BE2C (cell line): ENCODE data around the gene PBX1.

ENCODE experiments used
- DNase-seq: peaks from one replicate; pipeline ENCODE4 v3.0.0-alpha.2; 2020
- H3K27me3 ChIP-seq: fragments of 250-450 bp; sonication (Bioruptor Pico); 2 replicates; pipeline ENCODE4 v1.5.1; 2020; ENCODE audit warnings: mild to moderate bottlenecking
- H3K36me3 ChIP-seq: fragments of 250-450 bp; sonication (Bioruptor Pico); 2 replicates; pipeline ENCODE4 v1.5.1; 2020; ENCODE audit warnings: mild to moderate bottlenecking
- H3K4me1 ChIP-seq: fragments of 250-450 bp; sonication (Bioruptor Pico); 2 replicates; pipeline ENCODE4 v1.5.1; 2020
- H3K4me3 ChIP-seq: 2 replicates; pipeline ENCODE4 v1.5.1; 2011; ENCODE audit warnings: low read depth, low read length
- H3K9me3 ChIP-seq: fragments of 250-450 bp; sonication (Bioruptor Pico); 2 replicates; pipeline ENCODE4 v1.5.1; 2020
- CTCF ChIP-seq: IDR thresholded peaks from 2 replicates; pipeline ENCODE4 v1.5.1; 2012; ENCODE audit warnings: mild to moderate bottlenecking, low read depth, low read length

The PBX1 gene

GRCh38 chr1:164562061-164562460 is 3.1 kb downstream of the PBX1 start:
- Histone ChIP-seq H3K36me3 (no peaks in the 10 kb centered on the region), H3K27me3 (peaks cover 4% of the 10 kb centered on the region; the same call in 1 of the 2 replicates), H3K4me3 (no peak overlapping the region), H3K9me3 (no peaks in the 10 kb centered on the region), H3K4me1 (no peaks in the 10 kb centered on the region)
- TF ChIP-seq CTCF = no peak
- DNase-seq = no peak

- no peak for DNase-seq
- Histone ChIP-seq H3K4me1 (no peaks in the 10 kb centered on the region), H3K36me3 (no peaks in the 10 kb centered on the region), H3K9me3 (no peaks in the 10 kb centered on the region), H3K4me3 (no peak overlapping the region), H3K27me3 (peaks cover 4% of the 10 kb centered on the region; the same call in 1 of the 2 replicates)
- no peak for TF ChIP-seq CTCF
These were observed 3.5 kb downstream of the PBX1 start for GRCh38 chr1:164562511-164562910.

- TF ChIP-seq CTCF = no peak
- peaks cover 4% of the 10 kb centered on the region; the same call in 1 of the 2 replicates for H3K27me3 ChIP-seq
- no peaks in the 10 kb centered on the region for H3K9me3 ChIP-seq
- H3K4me3 ChIP-seq = no peak overlapping the region
- H3K4me1 ChIP-seq = no peaks in the 10 kb centered on the region
- H3K36me3 ChIP-seq = no peaks in the 10 kb centered on the region
- no peak for DNase-seq
These were observed 4.0 kb downstream of the PBX1 start for GRCh38 chr1:164562947-164563520.

- no peak for DNase-seq
- Histone ChIP-seq H3K4me3 (no peak overlapping the region), H3K27me3 (peaks cover 4% of the 10 kb centered on the region; the same call in 1 of the 2 replicates), H3K9me3 (no peaks in the 10 kb centered on the region), H3K4me1 (no peaks in the 10 kb centered on the region), H3K36me3 (no peaks in the 10 kb centered on the region)
- TF ChIP-seq CTCF = no peak
These were observed 4.9 kb downstream of the PBX1 start for GRCh38 chr1:164563721-164564360.

GRCh38 chr1:164564378-164564777 is 5.4 kb downstream of the PBX1 start:
- Histone ChIP-seq H3K4me3 (no peak overlapping the region), H3K27me3 (peaks cover 4% of the 10 kb centered on the region; the same call in 1 of the 2 replicates), H3K36me3 (no peaks in the 10 kb centered on the region), H3K4me1 (no peaks in the 10 kb centered on the region), H3K9me3 (no peaks in the 10 kb centered on the region)
- no peak for DNase-seq
- TF ChIP-seq CTCF = no peak

GRCh38 chr1:164565357-164565756 is 6.4 kb downstream of the PBX1 start:
- H3K36me3 ChIP-seq = no peaks in the 10 kb centered on the region
- no peak for DNase-seq
- H3K4me3 ChIP-seq = no peak overlapping the region
- no peak for TF ChIP-seq CTCF
- no peaks in the 10 kb centered on the region for H3K4me1 ChIP-seq
- peaks cover 2% of the 10 kb centered on the region; the same call in 1 of the 2 replicates for H3K27me3 ChIP-seq
- H3K9me3 ChIP-seq = no peaks in the 10 kb centered on the region
